SK-N-SH (cell line): ENCODE data around the gene TM2D3.

ENCODE experiments used
- CTCF ChIP-seq: fragments of 200-600 bp; sonication (generic); IDR thresholded peaks from 2 replicates; pipeline ENCODE4 v1.6.1; 2017; ENCODE audit warnings: antibody characterized with exemption, mild to moderate bottlenecking, moderate library complexity
- TAF1 ChIP-seq: IDR thresholded peaks from 2 replicates; pipeline ENCODE4 v1.6.1; 2012; ENCODE audit warnings: low read depth, mild to moderate bottlenecking, low read length, moderate library complexity, borderline replicate concordance

GRCh38 chr15:101608201-101608600, 44.0 kb downstream of the TM2D3 start:
- no peak for TF ChIP-seq CTCF
- TF ChIP-seq TAF1 = no peak
